Activated B cell treated with CpG ODN at 0.5 μM for 24 hours (primary cell): ENCODE results near the gene TBC1D22A. TPM values are rescaled to one million over a fixed set of nuclear protein-coding genes. Genes with fewer than 3 reads are reported as not detected.

Experiments used
- ATAC-seq: fragments of 200-7000 bp; cut with Tn5 transposase; one replicate; pipeline ENCODE4 v1.10.0; 2021; ENCODE audit warnings: low read depth, mild to moderate bottlenecking, moderate library complexity
- CTCF ChIA-PET: fragments of 350-600 bp; sonication (Branson Sonifier 250); formaldehyde crosslinking; loops from one replicate; lab custom pipeline; 2021; ENCODE audit warnings: antibody characterized with exemption; lab: Charles Lee
- POLR2A ChIA-PET: fragments of 350-600 bp; sonication (Branson Sonifier 250); formaldehyde crosslinking; loops from one replicate; lab custom pipeline; 2021; ENCODE audit warnings: antibody characterized with exemption; lab: Charles Lee
- DNase-seq: peaks from one replicate; pipeline ENCODE4 v3.0.0; 2022
- H3K27ac Mint-ChIP-seq: one replicate; pipeline ENCODE4 v1.8.0; 2020; ENCODE audit warnings: mixed read lengths
- H3K27me3 Mint-ChIP-seq: one replicate; pipeline ENCODE4 v1.8.0; 2021; ENCODE audit warnings: mixed read lengths
- H3K36me3 Mint-ChIP-seq: one replicate; pipeline ENCODE4 v1.8.0; 2021; ENCODE audit warnings: low read depth, mixed read lengths
- H3K4me1 Mint-ChIP-seq: one replicate; pipeline ENCODE4 v1.8.0; 2021; ENCODE audit warnings: mixed read lengths
- H3K4me3 Mint-ChIP-seq: one replicate; pipeline ENCODE4 v1.8.0; 2020; ENCODE audit warnings: mild to moderate bottlenecking, mixed read lengths
- H3K9me3 Mint-ChIP-seq: one replicate; pipeline ENCODE4 v1.8.0; 2020; ENCODE audit warnings: mixed read lengths
- intact Hi-C: fragments of 100-400 bp; cut with micrococcal nuclease; formaldehyde crosslinking; loops from one replicate; pipeline ENCODE4 v1.15.1; 2024
- total RNA-seq: library from RNA; stranded (reverse); gene quantifications from 2 replicates; pipeline ENCODE4 v1.2.3, GENCODE V29; 2022
- TF ChIP-seq, protein P1 (sequence below): fragments of 200-600 bp; IDR thresholded peaks from one replicate; pipeline ENCODE4 v1.8.0; 2022; ENCODE audit warnings: antibody characterized with exemption, mild to moderate bottlenecking

TBC1D22A gene
- total RNA-seq, 1 donor from 2014 or later, result 85.9 TPM

DNA sequence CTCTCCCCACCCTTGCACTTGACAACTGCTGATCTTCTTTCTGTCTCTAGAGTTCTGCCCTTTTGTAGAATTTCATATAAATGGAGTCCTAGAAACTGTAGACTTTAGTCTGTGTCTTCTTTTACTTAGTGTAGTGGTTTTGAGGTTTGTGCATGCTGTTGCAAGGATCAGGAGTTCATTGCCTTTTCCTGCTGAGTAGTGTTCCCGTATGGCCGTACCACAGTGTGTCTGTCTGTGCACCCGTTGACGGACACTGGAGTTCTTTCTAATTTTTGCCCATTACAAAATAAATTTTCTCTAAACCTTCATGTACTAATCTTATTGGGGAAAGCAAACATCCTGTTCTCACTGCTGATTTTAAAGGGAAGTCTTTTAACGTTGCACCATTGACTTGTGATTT lies 138.1 kb downstream of the TBC1D22A start:
- no peak overlapping the region for H3K27ac Mint-ChIP-seq
- H3K27me3 Mint-ChIP-seq, result no peaks in the 10 kb centered on the region
- H3K4me3 Mint-ChIP-seq, result no peak overlapping the region
- H3K4me1 Mint-ChIP-seq, result peaks cover 24% of the 10 kb centered on the region
- intact Hi-C loops, result no loop called here
- ATAC-seq (no peak), DNase-seq (no peak)
- no peaks in the 10 kb centered on the region for H3K9me3 Mint-ChIP-seq
- ChIA-PET CTCF (no interaction called here), POLR2A (interaction anchor here (0.6 kb wide), 1 partner anchor 9 kb away, joined by 3 read pairs; no protein-coding TSS in a partner anchor)
- TF ChIP-seq, protein P1, sequence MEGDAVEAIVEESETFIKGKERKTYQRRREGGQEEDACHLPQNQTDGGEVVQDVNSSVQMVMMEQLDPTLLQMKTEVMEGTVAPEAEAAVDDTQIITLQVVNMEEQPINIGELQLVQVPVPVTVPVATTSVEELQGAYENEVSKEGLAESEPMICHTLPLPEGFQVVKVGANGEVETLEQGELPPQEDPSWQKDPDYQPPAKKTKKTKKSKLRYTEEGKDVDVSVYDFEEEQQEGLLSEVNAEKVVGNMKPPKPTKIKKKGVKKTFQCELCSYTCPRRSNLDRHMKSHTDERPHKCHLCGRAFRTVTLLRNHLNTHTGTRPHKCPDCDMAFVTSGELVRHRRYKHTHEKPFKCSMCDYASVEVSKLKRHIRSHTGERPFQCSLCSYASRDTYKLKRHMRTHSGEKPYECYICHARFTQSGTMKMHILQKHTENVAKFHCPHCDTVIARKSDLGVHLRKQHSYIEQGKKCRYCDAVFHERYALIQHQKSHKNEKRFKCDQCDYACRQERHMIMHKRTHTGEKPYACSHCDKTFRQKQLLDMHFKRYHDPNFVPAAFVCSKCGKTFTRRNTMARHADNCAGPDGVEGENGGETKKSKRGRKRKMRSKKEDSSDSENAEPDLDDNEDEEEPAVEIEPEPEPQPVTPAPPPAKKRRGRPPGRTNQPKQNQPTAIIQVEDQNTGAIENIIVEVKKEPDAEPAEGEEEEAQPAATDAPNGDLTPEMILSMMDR, result no peak
- H3K36me3 Mint-ChIP-seq, result peaks cover 74% of the 10 kb centered on the region

DNA sequence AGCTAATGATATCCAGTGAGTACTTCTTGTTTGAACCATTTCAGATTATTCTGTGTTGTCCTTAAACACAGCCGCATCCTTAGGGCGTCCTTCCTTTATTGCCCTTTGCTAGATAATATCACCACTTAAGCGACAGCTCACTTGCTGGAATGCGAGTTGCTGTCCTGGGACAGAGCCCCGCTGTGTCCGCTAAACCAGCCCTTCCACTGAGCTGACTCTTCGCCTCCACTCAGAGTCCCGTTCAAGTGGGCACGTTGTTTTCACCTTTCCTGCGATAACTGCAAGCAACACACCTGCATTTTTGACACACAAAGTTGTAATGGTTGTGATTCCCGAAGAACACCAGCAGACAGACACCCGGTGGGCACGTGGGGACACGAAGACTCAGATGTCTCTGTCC lies 140.0 kb downstream of the TBC1D22A start:
- no peak for DNase-seq
- H3K27ac Mint-ChIP-seq, result no peak overlapping the region
- TF ChIP-seq, protein P1, result no peak
- ChIA-PET POLR2A (no interaction called here), CTCF (no interaction called here)
- peaks cover 70% of the 10 kb centered on the region for H3K36me3 Mint-ChIP-seq
- no peak for ATAC-seq
- H3K9me3 Mint-ChIP-seq, result no peaks in the 10 kb centered on the region
- H3K4me3 Mint-ChIP-seq, result no peak overlapping the region
- intact Hi-C loops, result no loop called here
- no peaks in the 10 kb centered on the region for H3K27me3 Mint-ChIP-seq
- H3K4me1 Mint-ChIP-seq, result peaks cover 5% of the 10 kb centered on the region

DNA sequence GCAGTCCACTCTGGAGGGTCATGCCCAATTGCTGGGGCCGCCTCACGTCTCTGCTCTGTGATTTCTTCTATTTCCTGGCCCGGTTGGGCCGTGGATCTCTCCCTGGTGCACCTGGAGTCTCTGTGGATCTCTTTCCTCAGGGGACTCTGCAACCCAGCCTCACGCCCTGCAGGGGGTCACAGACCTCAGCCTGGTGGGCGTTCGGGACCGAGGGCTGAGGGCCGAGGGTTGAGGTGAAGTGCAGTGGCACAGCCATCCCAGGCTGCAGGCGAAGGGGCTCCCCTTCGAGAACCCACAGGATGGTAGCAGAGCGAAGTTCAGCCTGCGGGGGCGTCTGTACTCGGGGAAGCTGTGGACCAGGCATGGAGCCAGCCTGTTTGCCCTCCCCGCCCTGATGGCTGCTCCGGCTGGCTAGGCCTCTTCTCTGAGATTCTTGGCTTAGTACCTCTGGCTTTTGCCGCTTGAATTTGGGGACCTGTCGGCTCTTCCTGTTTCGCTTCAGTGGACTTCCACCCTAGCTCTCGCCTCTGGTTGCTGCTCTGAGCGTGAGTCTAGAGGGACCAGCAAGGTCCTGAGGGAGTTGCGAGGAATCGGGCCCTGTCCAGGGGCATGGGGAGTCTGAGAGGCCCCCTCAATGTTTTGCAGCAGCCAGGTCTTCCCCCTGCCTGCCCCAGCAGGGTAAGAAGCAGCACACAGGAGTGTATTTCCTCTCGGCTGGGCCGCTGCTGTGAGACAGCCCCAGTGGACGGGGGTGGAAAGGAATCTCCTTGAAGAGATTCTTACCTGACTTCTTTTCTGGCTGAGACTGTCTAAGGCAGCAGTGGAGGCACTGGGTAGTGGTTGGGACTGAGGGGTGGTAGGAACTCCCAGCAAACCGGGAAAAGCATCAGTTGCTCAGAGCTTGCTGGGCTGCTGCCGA lies 140.8 kb downstream of the TBC1D22A start:
- Mint-ChIP-seq H3K36me3 (peaks cover 75% of the 10 kb centered on the region), H3K4me3 (no peak overlapping the region), H3K4me1 (peaks cover 5% of the 10 kb centered on the region), H3K27me3 (no peaks in the 10 kb centered on the region), H3K9me3 (no peaks in the 10 kb centered on the region), H3K27ac (no peak overlapping the region)
- TF ChIP-seq, protein P1, result no peak
- DNase-seq, result no peak
- intact Hi-C loops, result no loop called here
- ChIA-PET CTCF (no interaction called here), POLR2A (no interaction called here)
- ATAC-seq, result no peak

DNA sequence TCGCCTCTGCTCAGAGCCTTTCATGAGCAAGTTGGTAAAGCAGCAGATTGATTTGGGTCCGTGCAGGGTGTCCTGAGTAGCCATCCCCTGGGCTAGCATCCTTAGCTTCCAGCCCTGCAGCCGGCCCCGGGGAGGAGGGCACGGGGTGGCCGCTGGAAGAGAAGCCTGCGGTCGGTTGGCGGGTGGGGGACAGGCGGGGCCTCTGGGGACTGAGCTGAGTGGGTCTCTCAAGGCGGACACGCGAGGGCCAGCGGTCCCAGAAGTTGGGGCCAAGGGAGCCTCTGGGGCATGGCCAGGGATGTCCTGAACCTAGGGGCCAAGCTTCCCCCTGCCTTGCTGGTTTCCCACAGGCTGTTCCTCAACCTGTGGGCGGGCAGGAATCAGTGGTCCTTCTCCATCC lies 143.0 kb downstream of the TBC1D22A start:
- intact Hi-C loops, result no loop called here
- ChIA-PET CTCF (no interaction called here), POLR2A (no interaction called here)
- Mint-ChIP-seq H3K27me3 (no peaks in the 10 kb centered on the region), H3K36me3 (peaks cover 71% of the 10 kb centered on the region), H3K4me3 (no peak overlapping the region), H3K4me1 (peaks cover under 1% of the 10 kb centered on the region), H3K9me3 (no peaks in the 10 kb centered on the region), H3K27ac (no peak overlapping the region)
- no peak for ATAC-seq
- DNase-seq, result no peak
- TF ChIP-seq, protein P1, result no peak

DNA sequence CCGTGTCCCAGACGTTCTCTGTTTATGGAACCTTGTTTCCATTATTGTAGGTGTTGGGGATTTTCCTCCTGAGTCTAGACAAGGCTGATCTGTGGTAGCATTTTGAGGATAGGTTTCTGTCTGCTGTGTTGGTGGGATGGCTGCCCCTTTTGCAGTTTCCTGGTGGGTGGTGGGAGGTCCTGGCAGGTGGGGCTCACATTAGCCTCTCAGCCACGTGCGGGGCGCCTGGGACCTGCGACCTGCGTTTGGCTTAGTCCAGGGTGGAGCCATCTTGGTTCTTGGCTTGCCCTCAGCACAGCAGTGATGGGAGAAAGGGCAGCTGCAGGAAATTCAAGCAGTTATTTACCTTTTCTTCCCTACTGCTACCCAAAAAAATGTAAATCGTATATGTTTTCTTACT lies 143.4 kb downstream of the TBC1D22A start:
- Mint-ChIP-seq H3K27me3 (no peaks in the 10 kb centered on the region), H3K27ac (no peak overlapping the region), H3K9me3 (no peaks in the 10 kb centered on the region), H3K4me3 (no peak overlapping the region), H3K36me3 (peaks cover 69% of the 10 kb centered on the region), H3K4me1 (peaks cover 3% of the 10 kb centered on the region)
- DNase-seq, result no peak
- CTCF ChIA-PET, result no interaction called here
- TF ChIP-seq, protein P1, result no peak
- POLR2A ChIA-PET, result no interaction called here
- no peak for ATAC-seq
- intact Hi-C loops, result no loop called here
